ENCODE data around the gene CCDC177. TPM values are rescaled to one million over a fixed set of nuclear protein-coding genes. Genes with fewer than 3 reads are reported as not detected.

Gene CCDC177
- total RNA-seq, 1 experiment from 2014 or later = 0.75 TPM

- in situ Hi-C loops (cut with HindIII; ENCODE audit: low sequenced_read_pairs) = no loop called here
- no peak for DNase-seq (ENCODE audit: low spot score)
Observed at GRCh38 chr14:69572841-69573135, 1.9 kb downstream of the CCDC177 start.

GRCh38 chr14:69572030-69572840 is 2.4 kb downstream of the CCDC177 start:
- in situ Hi-C loops (cut with HindIII; ENCODE audit: low sequenced_read_pairs) = no loop called here
- DNase-seq (ENCODE audit: low spot score) = no peak

- in situ Hi-C loops (cut with HindIII; ENCODE audit: low sequenced_read_pairs) = no loop called here
- no peak for DNase-seq (ENCODE audit: low spot score)
Observed at GRCh38 chr14:69571449-69572029, 3.1 kb downstream of the CCDC177 start.

- in situ Hi-C loops (cut with HindIII; ENCODE audit: low sequenced_read_pairs) = no loop called here
- DNase-seq (ENCODE audit: low spot score) = peak; percentile 71
Observed at GRCh38 chr14:69570836-69571330, 3.8 kb downstream of the CCDC177 start.

GRCh38 chr14:69569859-69570258 is 4.8 kb downstream of the CCDC177 start:
- in situ Hi-C loops (cut with HindIII; ENCODE audit: low sequenced_read_pairs) = no loop called here
- DNase-seq (ENCODE audit: low spot score) = no peak

GRCh38 chr14:69567563-69567962 is 7.1 kb downstream of the CCDC177 start:
- no peak for DNase-seq (ENCODE audit: low spot score)
- in situ Hi-C loops (cut with HindIII; ENCODE audit: low sequenced_read_pairs) = no loop called here

- in situ Hi-C loops (cut with HindIII; ENCODE audit: low sequenced_read_pairs) = no loop called here
- DNase-seq (ENCODE audit: low spot score) = no peak
Observed at GRCh38 chr14:69561893-69562292, 12.8 kb downstream of the CCDC177 start.

GRCh38 chr14:69560826-69561225 is 13.8 kb downstream of the CCDC177 start:
- no peak for DNase-seq (ENCODE audit: low spot score)
- in situ Hi-C loops (cut with HindIII; ENCODE audit: low sequenced_read_pairs) = no loop called here

GRCh38 chr14:69559581-69560011 is 15.1 kb downstream of the CCDC177 start:
- DNase-seq (ENCODE audit: low spot score) = peak; percentile 76
- in situ Hi-C loops (cut with HindIII; ENCODE audit: low sequenced_read_pairs) = no loop called here

- no peak for DNase-seq (ENCODE audit: low spot score)
- in situ Hi-C loops (cut with HindIII; ENCODE audit: low sequenced_read_pairs) = no loop called here
Observed at GRCh38 chr14:69558774-69559173, 15.9 kb downstream of the CCDC177 start.

- in situ Hi-C loops (cut with HindIII; ENCODE audit: low sequenced_read_pairs) = no loop called here
- no peak for DNase-seq (ENCODE audit: low spot score)
Observed at GRCh38 chr14:69554500-69554899, 20.2 kb downstream of the CCDC177 start.

- no peak for DNase-seq (ENCODE audit: low spot score)
- in situ Hi-C loops (cut with HindIII; ENCODE audit: low sequenced_read_pairs) = no loop called here
Observed at GRCh38 chr14:69553252-69553651, 21.4 kb downstream of the CCDC177 start.

GRCh38 chr14:69551511-69551910 is 23.2 kb downstream of the CCDC177 start:
- in situ Hi-C loops (cut with HindIII; ENCODE audit: low sequenced_read_pairs) = no loop called here
- DNase-seq (ENCODE audit: low spot score) = no peak

GRCh38 chr14:69548566-69548965 is 26.1 kb downstream of the CCDC177 start:
- in situ Hi-C loops (cut with HindIII; ENCODE audit: low sequenced_read_pairs) = no loop called here

GRCh38 chr14:69547701-69548348 is 26.8 kb downstream of the CCDC177 start:
- DNase-seq (ENCODE audit: low spot score) = peak; percentile 29
- in situ Hi-C loops (cut with HindIII; ENCODE audit: low sequenced_read_pairs) = no loop called here

More at GRCh38 chr14:69548566-69548965, 26.1 kb downstream of the CCDC177 start:
- no peak for DNase-seq (ENCODE audit: low spot score)

GRCh38 chr14:69543341-69544115 is 31.1 kb downstream of the CCDC177 start:
- in situ Hi-C loops (cut with HindIII; ENCODE audit: low sequenced_read_pairs) = no loop called here
- DNase-seq (ENCODE audit: low spot score) = no peak

- in situ Hi-C loops (cut with HindIII; ENCODE audit: low sequenced_read_pairs) = no loop called here
- DNase-seq (ENCODE audit: low spot score) = no peak
Observed at GRCh38 chr14:69542311-69542710, 32.4 kb downstream of the CCDC177 start.

- DNase-seq (ENCODE audit: low spot score) = no peak
- in situ Hi-C loops (cut with HindIII; ENCODE audit: low sequenced_read_pairs) = no loop called here
Observed at GRCh38 chr14:69540654-69541335, 33.9 kb downstream of the CCDC177 start.
